BJ (cell line): ENCODE data around the gene SUN1. TPM values are rescaled to one million over a fixed set of nuclear protein-coding genes. Genes with fewer than 3 reads are reported as not detected.
A peak's percentile ranks its signal among the peaks of the same experiment; 100 is the strongest.

Experiments
- CTCF ChIA-PET: fragments of 350-600 bp; formaldehyde crosslinking; extraction: SDS; loops from one replicate; lab custom pipeline; 2021; ENCODE audit warnings: antibody characterized with exemption, inconsistent platforms; lab: Yijun Ruan, JAX
- POLR2A ChIA-PET: fragments of 300-600 bp; sonication (Branson Sonifier 250); formaldehyde crosslinking; extraction: SDS; loops from one replicate; lab custom pipeline; 2021; ENCODE audit warnings: antibody characterized with exemption; lab: Charles Lee
- DNase-seq: peaks from one replicate; pipeline ENCODE4 v3.0.0-alpha.2; 2011; ENCODE audit warnings: low read depth
- H3K27me3 ChIP-seq: 2 replicates; pipeline ENCODE4 v1.6.0; 2011; ENCODE audit warnings: low read length; ENCODE audit not compliant: control insufficient read depth, insufficient read depth
- H3K36me3 ChIP-seq: 2 replicates; pipeline ENCODE4 v1.5.1; 2011; ENCODE audit warnings: low read length; ENCODE audit not compliant: control insufficient read depth, insufficient read depth
- H3K4me3 ChIP-seq: 2 replicates; pipeline ENCODE4 v1.5.1; 2011; ENCODE audit warnings: low read depth, mild to moderate bottlenecking, control low read depth, low read length
- polyA plus RNA-seq: library from polyadenylated mRNA; depleted of rRNA; stranded (reverse); fragments of >200 nt; gene quantifications from 2 replicates; pipeline ENCODE4 v1.2.3, GENCODE V29; 2011
- TF ChIP-seq, protein P1 (sequence below): IDR thresholded peaks from 2 replicates; pipeline ENCODE4 v1.5.1; 2011; ENCODE audit warnings: low read depth, mild to moderate bottlenecking, control low read depth, inconsistent platforms, low read length, moderate library complexity; ENCODE audit not compliant: insufficient read depth

The SUN1 gene
- polyA plus RNA-seq, 1 experiment: 222 TPM

DNA sequence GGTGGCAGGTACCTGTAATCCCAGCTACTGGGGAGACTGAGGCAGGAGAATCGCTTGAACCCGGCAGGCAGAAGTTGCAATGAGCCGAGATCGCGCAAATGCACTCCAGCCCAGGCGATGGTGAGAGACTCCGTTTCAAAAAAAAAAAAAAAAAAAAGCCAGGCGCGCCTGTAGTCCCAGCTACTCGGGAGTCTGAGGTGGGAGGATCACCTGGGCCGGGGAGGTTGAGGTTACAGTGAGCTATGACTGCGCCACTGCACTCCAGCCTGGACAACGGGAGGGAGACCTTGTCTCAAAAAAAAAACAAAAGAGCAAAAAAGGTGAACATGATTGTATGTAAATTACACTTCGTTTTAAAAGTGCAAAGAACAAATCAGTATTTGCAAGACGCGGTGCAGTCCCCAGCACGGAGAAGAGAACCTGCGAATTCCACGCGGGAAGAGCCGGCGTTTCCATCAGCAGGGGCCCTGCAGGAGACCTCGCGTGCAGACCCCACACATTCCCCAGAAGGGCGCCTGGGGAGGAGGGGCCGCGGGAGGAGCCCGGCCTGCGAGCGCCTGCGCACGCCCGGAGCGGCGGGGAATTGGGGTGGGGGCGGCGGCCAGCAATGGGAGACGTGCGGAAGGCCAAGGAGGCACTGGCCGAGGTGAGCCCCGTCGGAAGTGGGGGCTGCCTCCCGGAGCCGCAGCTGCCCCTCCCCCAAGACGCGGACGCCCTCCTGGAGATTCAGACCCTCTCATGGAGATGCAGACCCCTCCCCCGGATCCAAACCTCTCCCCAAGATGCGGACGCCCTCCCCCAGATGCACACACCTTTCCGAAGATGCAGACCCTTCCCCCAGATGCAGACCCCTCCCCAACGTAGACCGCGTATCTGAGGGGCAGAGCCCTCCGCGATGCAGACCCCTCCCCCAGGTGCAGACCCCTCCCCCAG, 16.7 kb upstream of the SUN1 start:
- TF ChIP-seq, protein P1, sequence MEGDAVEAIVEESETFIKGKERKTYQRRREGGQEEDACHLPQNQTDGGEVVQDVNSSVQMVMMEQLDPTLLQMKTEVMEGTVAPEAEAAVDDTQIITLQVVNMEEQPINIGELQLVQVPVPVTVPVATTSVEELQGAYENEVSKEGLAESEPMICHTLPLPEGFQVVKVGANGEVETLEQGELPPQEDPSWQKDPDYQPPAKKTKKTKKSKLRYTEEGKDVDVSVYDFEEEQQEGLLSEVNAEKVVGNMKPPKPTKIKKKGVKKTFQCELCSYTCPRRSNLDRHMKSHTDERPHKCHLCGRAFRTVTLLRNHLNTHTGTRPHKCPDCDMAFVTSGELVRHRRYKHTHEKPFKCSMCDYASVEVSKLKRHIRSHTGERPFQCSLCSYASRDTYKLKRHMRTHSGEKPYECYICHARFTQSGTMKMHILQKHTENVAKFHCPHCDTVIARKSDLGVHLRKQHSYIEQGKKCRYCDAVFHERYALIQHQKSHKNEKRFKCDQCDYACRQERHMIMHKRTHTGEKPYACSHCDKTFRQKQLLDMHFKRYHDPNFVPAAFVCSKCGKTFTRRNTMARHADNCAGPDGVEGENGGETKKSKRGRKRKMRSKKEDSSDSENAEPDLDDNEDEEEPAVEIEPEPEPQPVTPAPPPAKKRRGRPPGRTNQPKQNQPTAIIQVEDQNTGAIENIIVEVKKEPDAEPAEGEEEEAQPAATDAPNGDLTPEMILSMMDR: no peak
- peak overlapping the region; percentile 59 for H3K4me3 ChIP-seq
- CTCF ChIA-PET: no interaction called here
- no peaks in the 10 kb centered on the region for H3K27me3 ChIP-seq
- POLR2A ChIA-PET: no interaction called here
- no peaks in the 10 kb centered on the region for H3K36me3 ChIP-seq
- DNase-seq: no peak

DNA sequence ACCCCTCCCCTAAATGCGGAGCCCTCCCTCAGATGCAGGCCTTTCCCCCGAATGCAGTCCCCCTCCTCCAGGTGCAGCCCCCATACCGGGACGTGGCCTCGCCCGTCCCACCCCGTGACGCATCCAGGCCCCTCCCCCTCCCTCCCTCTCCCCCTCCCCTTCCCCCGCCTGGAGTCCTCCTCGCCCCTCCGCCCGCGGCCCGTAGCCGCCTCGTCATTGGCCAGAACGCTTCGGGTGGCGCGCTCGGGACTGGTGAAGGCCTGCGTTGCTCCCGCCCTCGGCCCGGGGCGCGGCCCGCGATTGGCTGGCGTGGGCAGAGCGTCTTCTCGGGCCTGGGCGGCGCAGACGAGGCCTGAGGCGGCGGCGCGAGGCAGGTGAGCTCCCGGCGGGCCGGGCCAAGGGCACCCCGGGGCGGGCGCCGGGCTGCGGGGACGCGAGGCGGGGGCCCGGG, 16.0 kb upstream of the SUN1 start:
- CTCF ChIA-PET: interaction anchor here (0.7 to 1.2 kb wide), 3 partner anchors 25 to 56 kb away, joined by 3 to 4 read pairs (median 3); no protein-coding TSS in a partner anchor
- Histone ChIP-seq H3K4me3 (peak overlapping the region; percentile 81), H3K27me3 (no peaks in the 10 kb centered on the region), H3K36me3 (no peaks in the 10 kb centered on the region)
- DNase-seq: peak; percentile 75
- POLR2A ChIA-PET: no interaction called here
- TF ChIP-seq, protein P1: no peak

DNA sequence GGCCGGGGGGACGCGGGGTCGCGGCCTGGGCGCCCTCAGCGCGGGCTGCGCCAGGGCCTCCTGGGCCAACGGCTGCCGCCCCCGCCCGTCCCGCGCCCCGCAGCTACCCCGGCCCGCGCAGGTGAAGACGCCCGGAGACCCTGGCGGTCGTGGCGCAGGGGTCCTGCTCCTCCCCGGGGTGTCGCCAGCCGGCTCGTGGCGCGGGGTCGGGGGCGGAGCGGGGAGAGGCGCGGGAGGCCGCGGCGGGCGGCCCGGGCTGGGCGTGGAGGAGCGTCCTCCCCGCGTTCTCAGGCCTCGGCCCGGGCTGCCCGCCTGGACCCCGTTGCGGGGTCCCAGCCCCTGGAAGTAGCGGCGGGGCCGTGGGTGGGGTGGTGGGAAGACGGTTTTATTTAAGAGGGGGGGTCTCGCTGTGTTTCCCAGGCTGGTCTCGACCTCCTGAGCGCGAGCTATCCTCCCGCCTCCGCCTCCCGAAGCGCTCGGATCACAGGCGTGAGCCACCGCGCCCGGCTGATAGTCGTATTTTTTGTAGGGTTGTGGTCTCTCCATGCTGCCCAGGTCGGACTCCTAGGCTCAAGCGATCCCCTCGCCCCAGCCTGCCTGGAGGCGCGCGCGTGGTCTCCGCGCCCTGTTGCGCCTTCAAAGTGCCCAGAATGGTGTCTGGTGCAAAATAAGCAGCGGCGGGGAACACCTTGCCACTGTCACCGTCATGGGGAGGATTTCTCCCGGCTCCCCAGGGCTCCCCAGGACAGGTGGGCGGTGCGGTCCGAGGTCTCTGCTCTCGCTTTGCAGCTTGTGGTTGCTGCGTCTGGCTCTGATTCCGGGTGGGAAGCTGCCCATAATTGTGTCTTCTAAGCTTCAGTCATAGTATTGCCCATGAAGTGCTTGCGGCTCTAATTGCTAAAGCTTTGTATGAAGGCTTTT, 15.3 kb upstream of the SUN1 start:
- ChIA-PET POLR2A (no interaction called here), CTCF (interaction anchor here (0.7 to 1.5 kb wide), 5 partner anchors 11 to 56 kb away, joined by 3 to 5 read pairs (median 4); no protein-coding TSS in a partner anchor)
- H3K36me3 ChIP-seq: no peaks in the 10 kb centered on the region
- H3K27me3 ChIP-seq: no peaks in the 10 kb centered on the region
- DNase-seq: no peak
- TF ChIP-seq, protein P1: no peak
- H3K4me3 ChIP-seq: peak overlapping the region; percentile 81

DNA sequence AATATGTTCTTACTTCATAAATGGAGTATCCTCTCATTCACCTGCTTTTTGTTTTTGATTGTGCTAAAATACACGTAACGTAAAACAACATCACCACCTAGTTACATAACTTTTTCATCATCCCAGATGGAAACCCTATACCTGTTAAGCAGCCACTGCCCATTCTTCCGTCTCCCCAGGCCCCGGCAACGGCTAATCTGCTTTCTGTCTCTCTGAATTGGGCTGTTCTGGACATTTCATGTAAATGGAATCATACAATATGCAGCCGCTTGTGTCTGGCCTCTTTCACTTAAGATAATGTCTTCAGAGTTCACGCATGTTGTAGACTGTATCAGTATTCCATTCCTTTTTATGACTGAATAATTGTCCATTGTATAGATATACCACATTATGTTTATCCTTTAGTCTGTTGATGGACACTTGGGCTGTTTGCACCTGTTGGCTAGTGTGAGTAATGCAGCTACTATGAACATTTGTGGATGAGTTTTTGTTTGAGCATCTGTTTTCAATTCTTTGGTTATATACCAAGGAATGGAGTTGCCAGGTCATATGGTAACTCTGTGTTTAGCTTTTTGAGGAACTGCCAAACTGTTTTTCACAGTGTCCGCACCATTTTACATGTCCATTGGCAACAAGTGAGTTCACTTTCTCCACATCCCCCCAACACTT, 14.1 kb upstream of the SUN1 start:
- POLR2A ChIA-PET: no interaction called here

More for the DNA sequence above, 14.1 kb upstream of the SUN1 start:
- Histone ChIP-seq H3K4me3 (no peak overlapping the region; the same call in 1 of the 2 replicates), H3K36me3 (no peaks in the 10 kb centered on the region; the same call in none of the 2 replicates), H3K27me3 (no peaks in the 10 kb centered on the region)
- CTCF ChIA-PET: interaction anchor here (0.9 to 1.5 kb wide), 4 partner anchors 9 to 18 kb away, joined by 3 to 5 read pairs (median 4); no protein-coding TSS in a partner anchor
- TF ChIP-seq, protein P1: peak; percentile 42; the same call in 1 of the 2 replicates
- no peak for DNase-seq
